ENCODE results near the gene EHBP1.

EHBP1 gene

GRCh38 chr2:62722679-62723078, 17.2 kb downstream of the EHBP1 start:
- no peak for TF ChIP-seq REST (IDR thresholded peaks at IDR 0.05; ENCODE audit: insufficient read depth in 1 of 2, low read depth in 2 of 2, low read length in 2 of 2)
- no peak for TF ChIP-seq SIN3A (IDR thresholded peaks at IDR 0.05; ENCODE audit: borderline replicate concordance, insufficient read depth, low read length)
- no peak for TF ChIP-seq POLR2AphosphoS5 (IDR thresholded peaks at IDR 0.05; ENCODE audit: low read depth, low read length)
- TF ChIP-seq FOXP2 (optimal IDR thresholded peaks at IDR 0.05; ENCODE audit: borderline replicate concordance, extremely low read depth, extremely low read length, insufficient read depth), result no peak
- no peak for TF ChIP-seq TAF1 (IDR thresholded peaks at IDR 0.05; ENCODE audit: borderline replicate concordance, insufficient read depth, low read length)

- TF ChIP-seq TAF1 (IDR thresholded peaks at IDR 0.05; ENCODE audit: borderline replicate concordance, insufficient read depth, low read length), result no peak
- no peak for TF ChIP-seq FOXP2 (optimal IDR thresholded peaks at IDR 0.05; ENCODE audit: borderline replicate concordance, extremely low read depth, extremely low read length, insufficient read depth)
- TF ChIP-seq REST (IDR thresholded peaks at IDR 0.05; ENCODE audit: insufficient read depth in 1 of 2, low read depth in 2 of 2, low read length in 2 of 2), result no peak
- no peak for TF ChIP-seq SIN3A (IDR thresholded peaks at IDR 0.05; ENCODE audit: borderline replicate concordance, insufficient read depth, low read length)
- TF ChIP-seq POLR2AphosphoS5 (IDR thresholded peaks at IDR 0.05; ENCODE audit: low read depth, low read length), result no peak
These were observed 17.7 kb downstream of the EHBP1 start for GRCh38 chr2:62723253-62723652.

- TF ChIP-seq FOXP2 (optimal IDR thresholded peaks at IDR 0.05; ENCODE audit: borderline replicate concordance, extremely low read depth, extremely low read length, insufficient read depth) (no peak), REST (IDR thresholded peaks at IDR 0.05; ENCODE audit: insufficient read depth in 1 of 2, low read depth in 2 of 2, low read length in 2 of 2) (no peak), TAF1 (IDR thresholded peaks at IDR 0.05; ENCODE audit: borderline replicate concordance, insufficient read depth, low read length) (no peak), POLR2AphosphoS5 (IDR thresholded peaks at IDR 0.05; ENCODE audit: low read depth, low read length) (no peak), SIN3A (IDR thresholded peaks at IDR 0.05; ENCODE audit: borderline replicate concordance, insufficient read depth, low read length) (no peak)
These were observed 18.6 kb downstream of the EHBP1 start for GRCh38 chr2:62724106-62724505.

- TF ChIP-seq REST (IDR thresholded peaks at IDR 0.05; ENCODE audit: insufficient read depth in 1 of 2, low read depth in 2 of 2, low read length in 2 of 2), result no peak
- no peak for TF ChIP-seq SIN3A (IDR thresholded peaks at IDR 0.05; ENCODE audit: borderline replicate concordance, insufficient read depth, low read length)
- TF ChIP-seq POLR2AphosphoS5 (IDR thresholded peaks at IDR 0.05; ENCODE audit: low read depth, low read length), result no peak
- no peak for TF ChIP-seq TAF1 (IDR thresholded peaks at IDR 0.05; ENCODE audit: borderline replicate concordance, insufficient read depth, low read length)
- no peak for TF ChIP-seq FOXP2 (optimal IDR thresholded peaks at IDR 0.05; ENCODE audit: borderline replicate concordance, extremely low read depth, extremely low read length, insufficient read depth)
These were observed 19.6 kb downstream of the EHBP1 start for GRCh38 chr2:62724886-62725711.
